Muscle of leg (tissue), 11 donors: Measurements from ENCODE around the gene BZW2. TPM values are rescaled to one million over a fixed set of nuclear protein-coding genes. Genes with fewer than 3 reads are reported as not detected.
"Not testable (repeated sequence)": the region's sequence is repeated elsewhere in the genome, so short reads cannot be mapped to it uniquely, and the experiment has no call there.

Experiments used
- DNase-seq: peaks from one replicate; pipeline ENCODE4 v3.0.0; 2013
- H3K27ac ChIP-seq: one replicate; pipeline ENCODE4 v1.5.1; 2013; ENCODE audit warnings: mild to moderate bottlenecking, low read length, control low read depth
- H3K27me3 ChIP-seq: one replicate; pipeline ENCODE4 v1.6.1; 2013; ENCODE audit warnings: low read length; ENCODE audit not compliant: control insufficient read depth, insufficient read depth
- H3K36me3 ChIP-seq: one replicate; pipeline ENCODE4 v1.6.1; 2013; ENCODE audit warnings: low read length; ENCODE audit not compliant: control insufficient read depth, insufficient read depth
- H3K4me1 ChIP-seq: one replicate; pipeline ENCODE4 v1.6.1; 2013; ENCODE audit warnings: low read length; ENCODE audit not compliant: control insufficient read depth, insufficient read depth
- H3K4me3 ChIP-seq: one replicate; pipeline ENCODE4 v1.5.1; 2013; ENCODE audit warnings: low read length, control low read depth
- H3K9me3 ChIP-seq: replicated peaks from 2 replicates; pipeline ENCODE4 v1.6.1; 2013; ENCODE audit warnings: low read depth, low read length; ENCODE audit not compliant: control insufficient read depth
- WGBS: methylation state at CpG from one replicate; pipeline ENCODE4 v1.1.5; 2013; ENCODE audit warnings: missing lambda C conversion rate; ENCODE audit not compliant: insufficient coverage; 5-methylcytosine and 5-hydroxymethylcytosine counted together
- polyA plus RNA-seq, 8 donors: library from polyadenylated mRNA; unstranded; fragments of 120-200 nt; gene quantifications; one replicate each; pipeline versions ENCODE4 v1.2.1 to v1.2.3, GENCODE V29; 2013; ENCODE audit warnings: inconsistent platforms in 1 of 8, low replicate concordance in 1 of 8; ENCODE audit not compliant: insufficient read length in 8 of 8, insufficient read depth in 1 of 8
- total RNA-seq: library from RNA; stranded (reverse); fragments of 120-200 nt; gene quantifications from one replicate; pipeline ENCODE4 v1.2.4, GENCODE V29; 2013

Gene BZW2
- total and polyA plus RNA-seq, 9 donors = 119 to 186 (median 147) TPM

- peaks cover 5% of the 10 kb centered on the region for H3K4me1 ChIP-seq
These were observed 6.2 kb downstream of the BZW2 start for GRCh38 chr7:16652240-16652583.

GRCh38 chr7:16652888-16653287 lies 6.9 kb downstream of the BZW2 start:
- no peak overlapping the region for H3K4me3 ChIP-seq
- H3K27ac ChIP-seq = no peak overlapping the region
- WGBS = no CpG with 5 or more reads among the region's 2 CpGs
- no peak for DNase-seq
- H3K36me3 ChIP-seq = no peaks in the 10 kb centered on the region
- H3K9me3 ChIP-seq = no peaks in the 10 kb centered on the region
- H3K27me3 ChIP-seq = no peaks in the 10 kb centered on the region
- H3K4me1 ChIP-seq = peaks cover 3% of the 10 kb centered on the region

More at GRCh38 chr7:16652240-16652583, 6.2 kb downstream of the BZW2 start:
- Histone ChIP-seq H3K27ac (no peak overlapping the region), H3K36me3 (no peaks in the 10 kb centered on the region), H3K4me3 (no peak overlapping the region), H3K9me3 (no peaks in the 10 kb centered on the region), H3K27me3 (no peaks in the 10 kb centered on the region)
- DNase-seq = no peak
- 98% methylated on average over 7 of the region's 7 CpGs for WGBS

GRCh38 chr7:16655394-16655793 lies 9.4 kb downstream of the BZW2 start:
- Histone ChIP-seq H3K4me1 (no peaks in the 10 kb centered on the region), H3K27ac (no peak overlapping the region), H3K9me3 (no peaks in the 10 kb centered on the region), H3K36me3 (no peaks in the 10 kb centered on the region), H3K27me3 (no peaks in the 10 kb centered on the region), H3K4me3 (no peak overlapping the region)
- DNase-seq = no peak

GRCh38 chr7:16656141-16656540 lies 10.2 kb downstream of the BZW2 start:
- no peak for DNase-seq
- Histone ChIP-seq H3K9me3 (no peaks in the 10 kb centered on the region), H3K4me3 (no peak overlapping the region), H3K36me3 (no peaks in the 10 kb centered on the region), H3K27ac (no peak overlapping the region), H3K27me3 (no peaks in the 10 kb centered on the region), H3K4me1 (peaks cover 3% of the 10 kb centered on the region)
- no CpG with 5 or more reads among the region's 1 CpG for WGBS

GRCh38 chr7:16657656-16658279 lies 11.8 kb downstream of the BZW2 start:
- WGBS = 87% methylated on average over 1 of the region's 4 CpGs
- no peak overlapping the region for H3K4me3 ChIP-seq

DNA sequence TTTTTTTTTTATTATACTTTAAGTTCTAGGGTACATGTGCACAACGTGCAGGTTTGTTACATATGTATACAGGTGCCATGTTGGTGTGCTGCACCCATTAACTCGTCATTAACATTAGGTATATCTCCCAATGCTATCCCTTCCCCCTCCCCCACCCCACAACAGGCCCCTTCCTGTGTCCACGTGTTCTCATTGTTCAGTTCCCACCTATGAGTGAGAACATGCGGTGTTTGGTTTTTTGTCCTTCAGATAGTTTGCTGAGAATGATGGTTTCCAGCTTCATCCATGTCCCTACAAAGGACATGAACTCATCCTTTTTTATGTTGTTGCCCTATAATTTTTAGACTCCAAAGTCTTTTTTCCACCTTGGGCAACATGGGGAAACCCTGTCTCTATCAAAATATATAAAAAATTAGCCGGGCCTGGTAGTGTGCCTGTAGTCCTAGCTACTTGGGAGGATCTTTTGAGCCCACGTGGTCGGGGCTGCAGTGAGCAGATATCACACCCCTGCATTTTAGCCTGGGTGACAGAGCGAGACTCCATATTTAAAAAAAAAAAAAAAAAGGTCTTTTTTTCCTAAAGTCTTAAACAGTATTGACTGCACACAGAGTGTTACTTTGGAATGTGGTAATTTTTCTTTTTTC lies 14.0 kb downstream of the BZW2 start:
- not testable (repeated sequence) for H3K4me1 ChIP-seq, H3K4me3 ChIP-seq, H3K36me3 ChIP-seq, H3K27me3 ChIP-seq, H3K9me3 ChIP-seq, DNase-seq
- 100% methylated on average over 1 of the region's 8 CpGs for WGBS
- H3K27ac ChIP-seq = peak overlapping the region; percentile 58

More at GRCh38 chr7:16657656-16658279, 11.8 kb downstream of the BZW2 start:
- peaks cover 6% of the 10 kb centered on the region for H3K4me1 ChIP-seq
- H3K36me3 ChIP-seq = no peaks in the 10 kb centered on the region
- peak; percentile 24 for DNase-seq
- H3K9me3 ChIP-seq = no peaks in the 10 kb centered on the region
- H3K27me3 ChIP-seq = no peaks in the 10 kb centered on the region
- H3K27ac ChIP-seq = no peak overlapping the region

- peak; percentile 65 for DNase-seq
- no peaks in the 10 kb centered on the region for H3K36me3 ChIP-seq
- H3K4me3 ChIP-seq = no peak overlapping the region
- 67% methylated on average over 1 of the region's 5 CpGs for WGBS
- peak overlapping the region; percentile 75 for H3K27ac ChIP-seq
- peaks cover 6% of the 10 kb centered on the region for H3K4me1 ChIP-seq
- H3K27me3 ChIP-seq = no peaks in the 10 kb centered on the region
- H3K9me3 ChIP-seq = no peaks in the 10 kb centered on the region
These were observed 14.9 kb downstream of the BZW2 start for GRCh38 chr7:16660702-16661464.

- Histone ChIP-seq H3K36me3 (peaks cover 6% of the 10 kb centered on the region), H3K9me3 (no peaks in the 10 kb centered on the region), H3K27me3 (no peaks in the 10 kb centered on the region), H3K27ac (peak overlapping the region; percentile 75), H3K4me3 (no peak overlapping the region), H3K4me1 (peaks cover 6% of the 10 kb centered on the region)
- DNase-seq = peak; percentile 61
- WGBS = 100% methylated on average over 1 of the region's 1 CpG
These were observed 15.9 kb downstream of the BZW2 start for GRCh38 chr7:16661924-16662323.

DNA sequence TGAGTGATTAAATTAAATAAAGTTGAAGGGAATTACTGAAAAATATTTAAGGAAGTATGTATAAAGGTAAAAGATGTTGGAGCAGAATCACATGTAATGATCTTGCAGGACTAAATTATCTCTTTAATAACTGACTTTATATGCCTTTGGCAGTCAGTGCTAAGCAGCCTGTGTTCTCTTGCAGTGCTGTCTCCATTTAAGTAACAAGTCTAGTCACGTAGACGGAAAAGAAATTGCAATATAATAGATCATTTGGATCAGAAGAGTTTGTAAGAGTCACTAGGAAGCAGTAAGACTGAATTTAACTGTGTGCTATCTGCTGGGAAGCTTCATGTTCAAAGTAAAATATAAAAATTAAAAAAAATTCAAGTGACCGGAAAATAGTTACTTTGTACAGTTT lies 21.4 kb downstream of the BZW2 start:
- no peak overlapping the region for H3K27ac ChIP-seq
- H3K4me3 ChIP-seq = no peak overlapping the region
- H3K27me3 ChIP-seq = no peaks in the 10 kb centered on the region
- peaks cover 2% of the 10 kb centered on the region for H3K4me1 ChIP-seq
- DNase-seq = peak; percentile 20
- no peaks in the 10 kb centered on the region for H3K9me3 ChIP-seq
- WGBS = no CpG with 5 or more reads among the region's 3 CpGs
- H3K36me3 ChIP-seq = peaks cover 8% of the 10 kb centered on the region

- no peak overlapping the region for H3K4me3 ChIP-seq
- no peaks in the 10 kb centered on the region for H3K9me3 ChIP-seq
- 58% methylated on average over 5 of the region's 11 CpGs for WGBS
- no peaks in the 10 kb centered on the region for H3K4me1 ChIP-seq
- no peak overlapping the region for H3K27ac ChIP-seq
- H3K27me3 ChIP-seq = no peaks in the 10 kb centered on the region
- peaks cover 11% of the 10 kb centered on the region for H3K36me3 ChIP-seq
- peak; percentile 79 for DNase-seq
These were observed 22.3 kb downstream of the BZW2 start for GRCh38 chr7:16668049-16668858.
